LNCaP clone FGC (cell line): ENCODE data around the gene IDS.

Experiments
- DNase-seq: peaks from one replicate; pipeline ENCODE4 v3.0.0-alpha.2; 2011; ENCODE audit warnings: low read depth
- H3K4me3 ChIP-seq: 2 replicates; pipeline ENCODE4 v1.5.1; 2011; ENCODE audit warnings: mild to moderate bottlenecking, low read depth, low read length, control low read depth
- CTCF ChIP-seq: IDR thresholded peaks from 2 replicates; pipeline ENCODE4 v1.5.1; 2012; ENCODE audit warnings: mild to moderate bottlenecking; ENCODE audit not compliant: control insufficient read depth, insufficient read depth; ENCODE audit errors: extremely low read depth

The IDS gene

GRCh38 chrX:149467920-149468319 lies 37.2 kb downstream of the IDS start:
- H3K4me3 ChIP-seq = no peak overlapping the region
- DNase-seq = no peak
- no peak for TF ChIP-seq CTCF

- no peak for TF ChIP-seq CTCF
- H3K4me3 ChIP-seq = no peak overlapping the region
- no peak for DNase-seq
Observed at GRCh38 chrX:149467461-149467860, 37.6 kb downstream of the IDS start.

- no peak overlapping the region for H3K4me3 ChIP-seq
- TF ChIP-seq CTCF = no peak
- no peak for DNase-seq
Observed at GRCh38 chrX:149462849-149463248, 42.3 kb downstream of the IDS start.

- no peak for DNase-seq
- TF ChIP-seq CTCF = no peak
- no peak overlapping the region for H3K4me3 ChIP-seq
Observed at GRCh38 chrX:149461746-149462145, 43.4 kb downstream of the IDS start.

GRCh38 chrX:149458586-149458985 lies 46.5 kb downstream of the IDS start:
- no peak overlapping the region for H3K4me3 ChIP-seq

GRCh38 chrX:149456476-149457245 lies 48.4 kb downstream of the IDS start:
- no peak overlapping the region for H3K4me3 ChIP-seq
- no peak for TF ChIP-seq CTCF
- DNase-seq = no peak

More at GRCh38 chrX:149458586-149458985, 46.5 kb downstream of the IDS start:
- no peak for DNase-seq
- no peak for TF ChIP-seq CTCF

GRCh38 chrX:149455934-149456333 lies 49.2 kb downstream of the IDS start:
- H3K4me3 ChIP-seq = no peak overlapping the region
- no peak for TF ChIP-seq CTCF
- no peak for DNase-seq
